ACHN (cell line): Measurements from ENCODE around the gene NSF.
"Not testable (repeated sequence)": the region's sequence is repeated elsewhere in the genome, so short reads cannot be mapped to it uniquely, and the experiment has no call there.

ENCODE experiments used
- DNase-seq: peaks from one replicate; pipeline ENCODE4 v3.0.0-alpha.2; 2015
- in situ Hi-C: cut with HindIII; loops from 2 replicates; pipeline ENCODE4 v1.10.0; 2017; ENCODE audit warnings: low sequenced_read_pairs, low pct_ligation_motif_present, low pct_unique_long_range_greater_than_20kb

NSF gene

GRCh38 chr17:46738544-46738943, 148.1 kb downstream of the NSF start:
- no peak for DNase-seq
- in situ Hi-C loops = no loop called here

- DNase-seq = no peak
- in situ Hi-C loops = no loop called here
Measured at GRCh38 chr17:46739982-46740381, 149.5 kb downstream of the NSF start.

- in situ Hi-C loops = no loop called here
- DNase-seq = no peak
Measured at GRCh38 chr17:46741122-46741730, 150.8 kb downstream of the NSF start.

GRCh38 chr17:46742565-46743270, 152.2 kb downstream of the NSF start:
- peak; percentile 88 for DNase-seq
- in situ Hi-C loops = no loop called here

- DNase-seq = no peak
- in situ Hi-C loops = no loop called here
Measured at GRCh38 chr17:46744441-46744840, 154.0 kb downstream of the NSF start.

GRCh38 chr17:46745376-46745775, 154.9 kb downstream of the NSF start:
- no peak for DNase-seq
- in situ Hi-C loops = no loop called here

- no peak for DNase-seq
- in situ Hi-C loops = no loop called here
Measured at GRCh38 chr17:46751425-46751824, 161.0 kb downstream of the NSF start.

GRCh38 chr17:46753776-46754175, 163.3 kb downstream of the NSF start:
- no peak for DNase-seq
- in situ Hi-C loops = no loop called here

- no peak for DNase-seq
- in situ Hi-C loops = no loop called here
Measured at GRCh38 chr17:46756081-46756735, 165.7 kb downstream of the NSF start.

- DNase-seq = no peak
- in situ Hi-C loops = no loop called here
Measured at GRCh38 chr17:46756861-46757260, 166.4 kb downstream of the NSF start.

- DNase-seq, in situ Hi-C loops: not testable (repeated sequence)
Measured at GRCh38 chr17:46757588-46757987, 167.1 kb downstream of the NSF start.

GRCh38 chr17:46758614-46759013, 168.1 kb downstream of the NSF start:
- in situ Hi-C loops = no loop called here
- no peak for DNase-seq

- DNase-seq = no peak
- in situ Hi-C loops = no loop called here
Measured at GRCh38 chr17:46759141-46759540, 168.7 kb downstream of the NSF start.

- in situ Hi-C loops = no loop called here
- DNase-seq = no peak
Measured at GRCh38 chr17:46763416-46763815, 172.9 kb downstream of the NSF start.

- in situ Hi-C loops = no loop called here
- no peak for DNase-seq
Measured at GRCh38 chr17:46764000-46764708, 173.7 kb downstream of the NSF start.

- in situ Hi-C loops = no loop called here
- DNase-seq = no peak
Measured at GRCh38 chr17:46764709-46765401, 174.4 kb downstream of the NSF start.

- in situ Hi-C loops = no loop called here
- no peak for DNase-seq
Measured at GRCh38 chr17:46765453-46765852, 175.0 kb downstream of the NSF start.

GRCh38 chr17:46766493-46767491, 176.3 kb downstream of the NSF start:
- in situ Hi-C loops = no loop called here
- no peak for DNase-seq
